IPS-18a (cell line): Measurements from ENCODE around the gene ZNF311.
"Not testable (repeated sequence)": the region's sequence is repeated elsewhere in the genome, so short reads cannot be mapped to it uniquely, and the experiment has no call there.

ENCODE experiments used
- H3K27ac ChIP-seq: one replicate; pipeline ENCODE4 v1.5.1; 2013; ENCODE audit warnings: low read length
- H3K27me3 ChIP-seq: one replicate; pipeline ENCODE4 v1.6.1; 2013; ENCODE audit warnings: mild to moderate bottlenecking, low read length; ENCODE audit not compliant: control insufficient read depth, insufficient read depth
- H3K36me3 ChIP-seq: one replicate; pipeline ENCODE4 v1.6.1; 2013; ENCODE audit warnings: low read depth, low read length; ENCODE audit not compliant: control insufficient read depth
- H3K4me1 ChIP-seq: one replicate; pipeline ENCODE4 v1.6.1; 2013; ENCODE audit warnings: low read depth, low read length; ENCODE audit not compliant: control insufficient read depth
- H3K4me3 ChIP-seq: one replicate; pipeline ENCODE4 v1.5.1; 2013; ENCODE audit warnings: low read length
- H3K9ac ChIP-seq: one replicate; pipeline ENCODE4 v1.6.1; 2013; ENCODE audit warnings: mild to moderate bottlenecking, low read length, moderate library complexity
- H3K9me3 ChIP-seq: one replicate; pipeline ENCODE4 v1.6.1; 2013; ENCODE audit warnings: low read depth, low read length; ENCODE audit not compliant: control insufficient read depth

Gene ZNF311

DNA sequence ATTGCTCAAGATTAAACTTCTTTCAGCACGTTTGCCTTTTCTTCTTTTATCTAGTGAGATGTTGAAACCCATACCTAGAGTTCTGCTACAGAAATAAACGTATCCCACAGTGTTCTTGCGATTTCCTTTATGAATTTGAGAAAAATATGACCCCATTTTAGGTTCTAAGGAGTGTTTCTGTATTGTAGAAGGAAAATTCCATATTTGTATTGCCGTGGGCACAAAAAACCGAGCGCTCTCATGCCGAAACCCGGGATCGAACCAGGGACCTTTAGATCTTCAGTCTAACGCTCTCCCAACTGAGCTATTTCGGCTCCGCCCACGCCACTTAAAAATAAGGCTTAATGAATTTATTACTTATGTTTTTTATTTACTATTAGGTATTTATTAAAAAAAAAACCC, 23.7 kb downstream of the ZNF311 start:
- H3K9me3 ChIP-seq: no peaks in the 10 kb centered on the region
- no peak overlapping the region for H3K27ac ChIP-seq
- peak overlapping the region; percentile 79 for H3K9ac ChIP-seq
- no peaks in the 10 kb centered on the region for H3K36me3 ChIP-seq
- H3K4me1 ChIP-seq: peaks cover 17% of the 10 kb centered on the region
- peaks cover 34% of the 10 kb centered on the region for H3K27me3 ChIP-seq
- H3K4me3 ChIP-seq: peak overlapping the region; percentile 100

DNA sequence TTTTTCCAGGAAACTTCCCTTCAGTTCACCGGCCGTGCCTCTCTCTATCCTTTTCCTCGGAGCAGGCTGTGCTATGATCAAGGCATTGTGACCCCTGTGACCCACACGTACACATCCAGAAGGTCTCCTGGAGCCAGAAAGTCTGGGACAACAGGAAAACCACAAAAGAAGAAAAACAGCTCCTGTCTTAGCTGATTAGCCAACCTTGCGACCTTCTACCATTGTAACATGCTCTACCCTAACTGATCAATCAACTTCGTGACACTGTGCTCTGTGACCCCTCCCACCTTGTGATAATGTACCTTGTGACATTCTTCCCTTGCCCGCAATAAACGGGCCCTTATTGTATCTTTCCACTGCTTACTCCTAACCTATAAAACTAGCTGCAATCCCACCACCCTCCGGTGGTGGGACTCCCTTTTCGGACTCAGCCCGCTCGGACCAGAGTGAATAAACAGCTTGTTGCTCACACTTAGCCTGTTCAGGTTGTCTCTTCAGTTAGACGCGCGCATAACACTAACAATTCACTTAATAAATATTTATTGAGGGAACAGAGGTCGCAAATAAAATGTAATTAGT, 24.2 kb downstream of the ZNF311 start:
- peaks cover 13% of the 10 kb centered on the region for H3K4me1 ChIP-seq
- H3K27ac ChIP-seq: no peak overlapping the region
- no peaks in the 10 kb centered on the region for H3K36me3 ChIP-seq
- H3K9ac ChIP-seq: peak overlapping the region; percentile 79
- H3K27me3 ChIP-seq: peaks cover 35% of the 10 kb centered on the region
- no peaks in the 10 kb centered on the region for H3K9me3 ChIP-seq
- peak overlapping the region; percentile 100 for H3K4me3 ChIP-seq

- no peaks in the 10 kb centered on the region for H3K36me3 ChIP-seq
- no peak overlapping the region for H3K27ac ChIP-seq
- H3K4me3 ChIP-seq: peak overlapping the region; percentile 100
- H3K9me3 ChIP-seq: no peaks in the 10 kb centered on the region
- peaks cover 35% of the 10 kb centered on the region for H3K27me3 ChIP-seq
- peaks cover 13% of the 10 kb centered on the region for H3K4me1 ChIP-seq
- H3K9ac ChIP-seq: peak overlapping the region; percentile 79
These were observed 24.8 kb downstream of the ZNF311 start for GRCh38 chr6:28980137-28980851.

- H3K27ac ChIP-seq: no peak overlapping the region
- no peak overlapping the region for H3K4me3 ChIP-seq
- no peaks in the 10 kb centered on the region for H3K9me3 ChIP-seq
- H3K4me1 ChIP-seq: peaks cover 8% of the 10 kb centered on the region
- H3K9ac ChIP-seq: no peak overlapping the region
- H3K36me3 ChIP-seq: no peaks in the 10 kb centered on the region
- H3K27me3 ChIP-seq: peaks cover 35% of the 10 kb centered on the region
These were observed 25.4 kb downstream of the ZNF311 start for GRCh38 chr6:28979679-28980078.

- Histone ChIP-seq H3K9ac (no peak overlapping the region), H3K27me3 (peaks cover 35% of the 10 kb centered on the region), H3K27ac (no peak overlapping the region), H3K4me1 (peaks cover 8% of the 10 kb centered on the region), H3K4me3 (no peak overlapping the region), H3K36me3 (no peaks in the 10 kb centered on the region), H3K9me3 (no peaks in the 10 kb centered on the region)
These were observed 26.1 kb downstream of the ZNF311 start for GRCh38 chr6:28978959-28979561.

GRCh38 chr6:28978133-28978491, 27.0 kb downstream of the ZNF311 start:
- no peak overlapping the region for H3K9ac ChIP-seq
- H3K36me3 ChIP-seq: no peaks in the 10 kb centered on the region
- H3K4me1 ChIP-seq: peaks cover 8% of the 10 kb centered on the region
- H3K9me3 ChIP-seq: no peaks in the 10 kb centered on the region
- no peak overlapping the region for H3K4me3 ChIP-seq
- peaks cover 35% of the 10 kb centered on the region for H3K27me3 ChIP-seq
- no peak overlapping the region for H3K27ac ChIP-seq

- Histone ChIP-seq H3K9ac (no peak overlapping the region), H3K27ac (no peak overlapping the region), H3K36me3 (no peaks in the 10 kb centered on the region), H3K4me3 (peak overlapping the region; percentile 37), H3K9me3 (no peaks in the 10 kb centered on the region), H3K4me1 (peaks cover 8% of the 10 kb centered on the region), H3K27me3 (peaks cover 35% of the 10 kb centered on the region)
These were observed 27.6 kb downstream of the ZNF311 start for GRCh38 chr6:28977341-28978132.

DNA sequence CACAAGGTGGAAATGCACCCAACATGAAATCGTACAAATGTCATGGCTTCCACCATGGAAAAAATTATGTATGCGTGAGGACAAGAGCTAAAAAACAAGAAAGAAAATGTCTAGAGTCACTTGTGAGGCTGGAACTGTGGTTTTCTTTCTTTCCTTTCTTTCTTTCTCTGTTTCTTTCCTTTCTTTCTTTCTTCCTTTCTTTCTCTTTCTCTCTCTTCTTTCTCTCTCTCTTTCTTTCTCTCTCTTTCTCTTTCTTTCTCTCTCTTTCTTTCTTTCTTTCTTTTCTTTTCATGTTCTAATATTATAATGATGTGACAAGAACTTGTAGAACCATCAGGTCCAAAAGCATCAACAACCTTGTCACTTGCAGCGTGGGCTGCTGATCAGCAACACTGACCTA, 28.4 kb downstream of the ZNF311 start:
- Histone ChIP-seq H3K4me1 (peaks cover 8% of the 10 kb centered on the region), H3K36me3 (no peaks in the 10 kb centered on the region), H3K27me3 (peaks cover 35% of the 10 kb centered on the region), H3K4me3 (peak overlapping the region; percentile 37), H3K9ac (no peak overlapping the region), H3K9me3 (no peaks in the 10 kb centered on the region), H3K27ac (no peak overlapping the region)

GRCh38 chr6:28974505-28974904, 30.6 kb downstream of the ZNF311 start:
- no peaks in the 10 kb centered on the region for H3K36me3 ChIP-seq
- no peak overlapping the region for H3K27ac ChIP-seq
- H3K27me3 ChIP-seq: peaks cover 24% of the 10 kb centered on the region
- H3K4me1 ChIP-seq: no peaks in the 10 kb centered on the region
- H3K4me3 ChIP-seq: no peak overlapping the region
- no peaks in the 10 kb centered on the region for H3K9me3 ChIP-seq
- H3K9ac ChIP-seq: no peak overlapping the region

DNA sequence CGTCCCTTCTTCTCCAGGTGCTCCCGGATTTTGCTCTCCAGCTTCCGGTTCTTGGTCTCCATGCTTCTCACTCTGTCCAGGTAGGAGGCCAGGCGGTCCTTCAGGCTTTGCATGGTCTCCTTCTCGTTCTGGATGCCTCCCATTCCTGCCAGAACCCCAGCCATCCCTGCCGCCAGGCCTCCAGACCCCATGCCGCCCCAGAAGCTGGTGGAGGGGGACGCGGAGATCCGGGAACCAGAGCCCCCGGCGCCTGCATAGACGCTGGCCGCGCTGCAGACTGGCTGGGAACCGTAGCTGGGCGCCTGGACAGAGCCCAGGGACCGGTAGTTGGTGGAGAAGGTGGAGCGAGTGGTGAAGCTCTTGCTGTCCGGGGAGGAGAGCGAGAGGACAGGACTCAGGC, 35.1 kb downstream of the ZNF311 start:
- H3K27ac ChIP-seq, H3K36me3 ChIP-seq, H3K4me3 ChIP-seq, H3K27me3 ChIP-seq, H3K9ac ChIP-seq, H3K9me3 ChIP-seq, H3K4me1 ChIP-seq: not testable (repeated sequence)

- Histone ChIP-seq H3K27me3 (no peaks in the 10 kb centered on the region), H3K27ac (no peak overlapping the region), H3K4me1 (no peaks in the 10 kb centered on the region), H3K36me3 (no peaks in the 10 kb centered on the region), H3K9ac (no peak overlapping the region), H3K4me3 (no peak overlapping the region), H3K9me3 (peaks cover 6% of the 10 kb centered on the region)
These were observed 36.0 kb downstream of the ZNF311 start for GRCh38 chr6:28969129-28969528.
